NCI-H2081 (cell line): ENCODE data around the gene ZNF215.
"Not testable (repeated sequence)": the region's sequence is repeated elsewhere in the genome, so short reads cannot be mapped to it uniquely, and the experiment has no call there.

Experiments
- DNase-seq, 2 experiments: peaks; one replicate each; lab custom pipeline; 2025; lab: John Stamatoyannopoulos, UW

Gene ZNF215

GRCh38 chr11:6941970-6942369, 15.7 kb downstream of the ZNF215 start:
- DNase-seq, result no peak

DNA sequence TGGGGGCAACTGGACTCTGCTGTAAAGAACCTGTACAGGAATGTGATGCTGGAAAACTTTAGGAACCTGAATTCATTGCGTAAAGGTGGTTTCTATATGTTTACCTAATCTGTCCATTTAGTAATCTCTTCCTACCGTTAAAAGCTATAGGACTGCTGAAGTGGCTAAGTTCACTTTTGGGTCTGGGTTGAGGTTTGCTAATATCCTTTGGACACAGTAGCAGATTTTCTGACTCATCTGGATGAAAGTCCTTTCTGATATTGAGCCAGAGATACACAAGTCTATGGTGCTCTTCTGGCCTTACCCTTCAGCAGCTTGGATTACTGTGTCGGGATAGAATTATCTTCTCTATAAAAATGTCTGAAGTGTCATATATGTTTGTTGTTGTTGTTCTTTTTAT, 16.9 kb downstream of the ZNF215 start:
- DNase-seq, result no peak

- not testable (repeated sequence) for DNase-seq
Observed at GRCh38 chr11:6954248-6954647, 28.0 kb downstream of the ZNF215 start.

DNA sequence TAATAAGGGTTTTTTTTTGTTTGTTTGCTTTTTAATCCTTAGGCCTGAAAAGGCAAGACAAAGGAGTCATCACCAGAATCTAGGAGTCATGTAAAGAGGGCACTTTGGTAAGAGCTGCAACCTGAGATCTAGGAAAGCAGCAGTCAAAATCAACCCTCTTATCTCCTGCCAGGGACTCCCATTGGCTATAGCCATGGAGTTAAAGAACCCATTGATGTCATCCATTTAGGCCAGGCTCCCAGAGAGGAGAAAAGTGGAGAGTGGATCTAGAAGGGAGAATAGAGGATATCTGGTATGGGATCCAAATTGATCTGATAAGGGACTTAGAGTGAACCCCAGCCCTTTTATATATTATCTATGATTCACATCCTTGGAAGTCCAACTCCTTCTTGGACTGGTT, 35.9 kb downstream of the ZNF215 start:
- no peak for DNase-seq

DNA sequence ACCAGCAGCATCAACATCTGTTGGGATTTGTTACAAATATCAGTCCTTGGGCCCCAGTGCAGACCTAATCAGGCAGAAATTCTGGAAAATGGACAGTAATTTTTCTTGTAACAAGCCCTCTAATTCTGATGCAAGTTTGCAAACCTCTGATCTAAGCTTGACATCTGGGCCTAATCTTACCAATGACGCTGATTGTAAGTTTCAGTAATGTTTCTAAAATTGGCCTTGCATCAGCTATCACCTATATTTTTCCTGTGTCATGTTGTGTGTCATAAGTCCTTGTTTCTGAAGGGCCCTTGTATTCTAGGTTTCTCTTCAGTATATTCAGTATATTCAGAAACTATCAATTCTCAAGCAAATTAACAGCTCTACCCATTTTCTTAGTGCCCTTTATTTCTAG, 36.4 kb downstream of the ZNF215 start:
- DNase-seq, result no peak

DNA sequence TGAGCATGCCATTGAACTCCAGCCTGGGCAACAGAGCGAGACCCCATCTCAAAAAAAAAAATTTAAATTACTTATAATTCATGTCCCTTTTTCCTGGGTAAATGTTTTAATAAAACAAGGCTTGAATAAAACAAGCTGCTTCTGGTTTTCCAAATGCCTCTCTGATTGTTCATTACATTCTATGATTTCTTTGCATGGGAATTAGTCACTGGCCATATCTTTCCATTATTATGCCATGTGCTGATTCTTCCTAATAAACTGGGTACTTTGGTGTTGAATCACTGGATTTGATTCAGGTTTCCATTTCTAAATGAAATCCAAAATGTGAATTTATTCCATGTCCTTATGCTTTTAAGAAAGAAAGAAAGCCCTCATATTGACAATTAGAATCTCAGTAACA, 42.6 kb downstream of the ZNF215 start:
- DNase-seq, result no peak

DNA sequence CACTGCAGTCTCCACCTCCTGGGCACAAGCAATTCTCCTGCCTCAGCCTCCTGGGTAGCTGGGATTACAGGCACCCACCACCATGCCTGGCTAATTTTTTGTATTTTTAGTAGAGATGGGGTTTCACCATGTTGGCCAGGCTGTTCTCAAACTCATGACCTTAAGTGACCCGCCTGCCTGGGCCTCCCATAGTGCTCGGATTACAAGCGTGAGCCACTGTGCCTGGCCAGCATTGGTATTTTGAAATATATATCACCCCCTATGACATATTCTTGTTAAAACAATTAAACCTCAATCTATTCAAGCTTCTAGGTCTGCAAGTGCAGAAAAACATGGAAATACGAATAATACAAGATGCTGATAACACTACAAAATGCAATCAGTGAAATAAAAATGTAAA, 43.6 kb downstream of the ZNF215 start:
- DNase-seq, result not testable (repeated sequence)

DNA sequence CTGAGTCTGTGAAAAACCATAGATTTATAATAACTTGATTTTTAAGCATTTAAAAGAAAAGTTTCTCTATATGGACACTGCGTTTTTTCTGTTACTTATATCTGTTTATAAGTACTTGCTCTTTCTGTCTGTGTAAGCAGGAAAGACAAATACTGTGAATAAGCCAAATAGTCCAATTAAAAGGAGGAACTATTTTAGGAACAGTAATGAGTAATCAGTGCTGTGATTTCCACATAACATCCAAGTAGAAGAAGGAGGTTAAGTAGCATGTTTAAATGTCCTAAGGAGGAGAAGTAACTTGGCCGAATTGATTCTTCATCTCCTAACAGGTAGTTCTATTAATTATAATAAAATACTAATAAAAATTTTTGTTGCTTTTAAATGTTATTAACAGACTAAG, 53.1 kb downstream of the ZNF215 start:
- no peak for DNase-seq

- DNase-seq, result no peak
Observed at GRCh38 chr11:6986487-6986886, 60.3 kb downstream of the ZNF215 start.

DNA sequence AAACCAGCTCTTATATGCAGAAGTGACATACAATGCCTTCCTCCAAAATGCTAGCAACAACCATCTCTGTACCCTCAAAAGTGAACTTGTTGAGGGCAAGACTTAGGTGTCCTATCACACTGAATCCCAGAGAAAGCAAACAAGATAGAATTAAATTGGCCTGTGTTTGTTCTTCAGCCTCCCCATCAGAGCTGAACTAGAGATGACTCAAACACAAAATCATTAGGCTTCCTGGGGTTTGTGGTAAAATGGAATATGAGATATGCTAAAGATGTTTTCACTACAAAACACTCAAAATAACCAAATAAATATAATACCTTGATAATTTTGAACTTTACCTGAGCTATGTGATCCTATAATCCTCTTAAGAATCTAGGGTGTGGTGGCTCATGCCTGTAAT, 62.3 kb downstream of the ZNF215 start:
- DNase-seq, result no peak

DNA sequence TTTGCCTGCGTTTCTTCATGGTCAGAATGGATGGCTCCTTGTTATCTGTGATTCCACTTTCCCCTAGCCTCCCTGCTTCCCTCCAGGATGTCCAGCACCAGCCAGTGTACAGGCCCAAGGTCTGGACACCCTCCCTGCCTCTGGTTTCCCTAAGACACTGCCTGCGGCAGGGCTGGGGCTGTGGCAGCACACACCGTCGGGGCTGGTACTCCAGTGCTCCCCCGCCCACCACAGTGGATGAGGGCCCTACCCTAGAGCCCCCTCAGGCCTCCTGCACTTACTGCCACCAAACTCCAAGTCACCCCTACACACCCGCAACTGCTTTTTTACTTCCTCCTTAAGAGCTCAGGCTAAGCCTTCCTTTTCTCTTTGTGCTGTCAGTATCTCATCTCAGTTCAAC, 65.0 kb downstream of the ZNF215 start:
- no peak for DNase-seq

GRCh38 chr11:6992026-6992425, 65.8 kb downstream of the ZNF215 start:
- DNase-seq, result no peak

DNA sequence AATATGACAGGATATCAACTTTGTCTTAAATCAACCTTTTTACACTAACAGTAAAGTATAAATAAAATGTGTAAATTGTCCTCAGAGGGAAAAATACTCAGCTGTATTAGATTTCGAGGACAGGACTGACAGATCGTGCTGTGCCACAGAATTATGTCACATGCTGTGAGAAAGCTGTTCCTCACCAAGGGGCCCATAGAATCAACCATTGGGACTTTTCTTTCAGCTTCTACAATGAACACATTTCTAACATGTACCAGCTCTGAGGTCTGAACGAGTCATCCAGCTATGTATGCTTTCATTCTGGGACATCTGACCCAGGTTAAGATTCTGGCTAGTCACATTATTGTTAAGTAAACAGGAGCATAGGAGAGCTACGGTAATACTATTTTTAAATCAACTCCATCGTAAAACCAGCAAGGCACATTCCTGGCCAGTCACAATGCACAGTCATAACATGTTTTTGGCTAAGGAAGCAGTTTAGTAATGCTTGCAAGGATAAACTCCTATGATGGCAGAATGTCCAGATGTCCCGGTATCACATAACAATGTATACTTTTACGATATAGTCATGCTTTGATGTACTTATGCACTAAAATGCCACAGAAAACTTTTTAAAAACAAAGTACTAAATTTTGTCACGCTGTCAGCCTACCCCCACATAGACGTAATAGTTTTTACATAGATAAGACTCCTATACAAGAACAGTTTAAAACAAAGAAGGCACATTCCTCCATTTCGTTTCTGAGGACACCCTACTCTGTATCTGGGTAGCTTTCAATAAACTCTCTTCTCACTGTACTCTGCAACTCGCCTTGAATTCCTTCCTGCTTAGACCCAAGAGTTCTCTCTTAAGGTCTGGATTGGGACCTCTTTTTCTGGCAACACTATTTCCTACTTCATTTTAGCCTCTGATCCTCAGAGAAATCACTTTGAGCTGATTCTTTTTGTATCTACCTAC, 66.5 kb downstream of the ZNF215 start:
- DNase-seq, result no peak

GRCh38 chr11:6995703-6996102, 69.5 kb downstream of the ZNF215 start:
- no peak for DNase-seq

DNA sequence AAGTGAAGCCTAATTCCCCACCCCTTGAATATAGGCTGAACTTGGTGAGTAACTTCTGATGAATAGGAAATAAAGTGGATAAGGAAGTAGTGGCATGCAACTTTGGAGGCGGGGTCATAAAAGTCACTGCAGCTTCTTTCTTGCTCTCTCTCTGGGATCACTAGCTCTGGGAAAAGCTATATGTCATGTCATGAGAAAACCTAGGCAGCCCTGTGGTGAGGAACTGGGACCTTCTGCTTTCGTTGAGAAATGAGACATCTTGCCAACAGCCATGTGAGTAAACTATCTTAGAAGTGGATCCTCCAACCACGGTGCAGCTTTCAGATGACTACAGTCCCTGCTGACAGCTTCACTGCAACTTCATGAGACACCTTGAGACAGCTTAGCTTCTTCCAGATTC, 78.3 kb downstream of the ZNF215 start:
- DNase-seq, result no peak
